GM21367 (cell line): ENCODE results near the gene MTUS2.

Source experiments
- ATAC-seq: cut with Tn5 transposase; IDR thresholded peaks from one replicate; pipeline ENCODE4 v1.9.1; 2021; ENCODE audit not compliant: unreplicated experiment

Gene MTUS2

GRCh38 chr13:29515372-29515771 lies 695.2 kb downstream of the MTUS2 start:
- no peak for ATAC-seq

DNA sequence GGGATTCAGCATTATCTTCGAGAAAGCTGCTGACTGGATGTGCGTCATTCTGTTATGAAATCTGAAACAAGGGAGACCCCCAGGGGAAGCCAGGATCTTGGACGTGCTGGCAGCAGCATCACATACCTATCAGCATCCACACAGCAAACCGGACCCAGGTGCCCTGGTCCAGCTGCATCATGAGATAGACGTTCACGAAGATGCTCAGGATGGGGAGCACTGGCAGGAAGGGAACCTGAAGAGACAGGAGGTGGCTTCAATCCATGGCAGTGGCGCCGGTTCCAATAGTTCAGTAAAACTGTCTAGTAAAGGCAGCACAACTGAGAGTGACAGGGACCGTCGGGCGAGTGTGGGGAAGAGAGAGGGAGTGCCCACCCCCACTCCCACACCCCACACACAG lies 695.9 kb downstream of the MTUS2 start:
- ATAC-seq: no peak

DNA sequence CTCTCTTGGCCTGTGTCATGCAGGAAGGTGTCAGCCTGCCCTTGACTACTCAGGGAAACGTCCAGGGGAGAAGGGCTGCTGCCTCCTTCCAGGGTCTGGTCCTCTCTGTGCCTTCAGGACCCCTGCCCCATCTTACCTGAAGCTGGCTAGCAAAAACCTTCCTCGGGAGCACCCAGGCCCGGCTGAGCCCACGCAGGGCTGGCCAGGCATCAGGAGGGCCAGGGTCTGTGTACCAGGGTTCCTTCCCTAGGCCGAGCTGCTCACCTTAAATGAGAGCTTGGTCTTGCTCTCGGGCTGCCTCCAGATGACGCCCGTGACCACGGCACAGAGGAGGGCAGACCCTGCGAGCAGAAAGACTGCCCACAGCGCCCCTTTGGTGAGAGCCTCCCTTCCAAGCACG lies 696.7 kb downstream of the MTUS2 start:
- no peak for ATAC-seq

DNA sequence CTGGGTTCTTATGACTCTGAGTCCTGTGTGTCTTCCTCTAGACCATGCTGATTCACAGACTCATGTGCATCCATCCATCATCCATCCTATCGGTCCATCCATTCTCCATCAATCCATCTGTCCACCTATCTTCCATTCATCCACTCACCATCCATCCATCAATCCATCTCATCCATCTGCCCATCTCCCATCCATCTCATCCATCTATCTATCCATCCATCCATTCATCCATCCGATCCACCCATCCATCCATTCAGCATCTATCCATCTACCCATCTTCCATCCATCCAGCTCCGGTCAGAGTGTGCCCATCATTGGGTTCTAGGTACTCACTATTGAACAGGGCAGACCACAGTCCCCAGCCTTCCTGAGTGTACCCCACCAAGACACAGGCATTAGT lies 699.8 kb downstream of the MTUS2 start:
- ATAC-seq: no peak

- no peak for ATAC-seq
Observed at GRCh38 chr13:29520671-29521070, 700.5 kb downstream of the MTUS2 start.

- ATAC-seq: no peak
Observed at GRCh38 chr13:29521336-29521735, 701.2 kb downstream of the MTUS2 start.

GRCh38 chr13:29522044-29522685 lies 702.0 kb downstream of the MTUS2 start:
- ATAC-seq: no peak

GRCh38 chr13:29523199-29523961 lies 703.2 kb downstream of the MTUS2 start:
- ATAC-seq: no peak

DNA sequence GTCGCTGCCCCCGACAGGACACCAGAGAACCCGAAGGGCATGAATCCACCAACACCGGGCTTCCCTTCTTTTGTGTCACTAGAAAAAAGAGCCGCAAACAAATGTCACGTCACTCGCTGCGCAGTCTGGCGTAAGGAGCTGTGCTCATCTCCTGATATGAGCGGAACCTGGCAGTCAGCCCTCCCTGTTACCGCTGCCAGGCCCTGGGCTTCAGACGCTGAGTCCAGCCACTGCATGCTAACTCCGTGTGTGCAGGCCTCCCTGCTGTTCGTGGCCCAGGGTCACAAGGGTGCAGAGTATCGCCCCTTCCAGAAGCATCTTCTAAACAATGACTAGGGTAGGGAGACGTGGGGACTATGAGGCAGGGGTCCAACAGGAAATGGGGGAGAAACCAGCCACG lies 704.0 kb downstream of the MTUS2 start:
- ATAC-seq: no peak

DNA sequence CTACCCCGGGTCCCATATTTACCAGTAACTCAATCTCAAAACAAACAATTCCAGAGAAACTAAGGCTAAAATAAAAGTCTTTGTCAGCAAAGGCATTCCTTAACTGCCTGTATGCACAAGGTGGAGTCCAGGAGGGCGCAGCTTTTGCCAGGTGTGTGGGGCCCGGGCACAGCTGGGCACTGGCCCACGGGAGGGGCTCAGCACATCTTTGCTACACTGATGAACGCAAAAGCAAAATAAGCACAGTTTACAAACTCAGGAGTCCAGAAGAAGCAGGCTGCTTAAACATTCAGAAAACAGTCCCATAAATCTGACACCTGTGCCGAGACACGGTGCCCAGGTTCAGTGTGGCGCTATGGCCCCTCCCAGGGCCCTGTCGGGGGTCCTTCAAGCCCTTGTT lies 704.5 kb downstream of the MTUS2 start:
- ATAC-seq: no peak

GRCh38 chr13:29525757-29526156 lies 705.6 kb downstream of the MTUS2 start:
- ATAC-seq: no peak

GRCh38 chr13:29526741-29527140 lies 706.6 kb downstream of the MTUS2 start:
- no peak for ATAC-seq

DNA sequence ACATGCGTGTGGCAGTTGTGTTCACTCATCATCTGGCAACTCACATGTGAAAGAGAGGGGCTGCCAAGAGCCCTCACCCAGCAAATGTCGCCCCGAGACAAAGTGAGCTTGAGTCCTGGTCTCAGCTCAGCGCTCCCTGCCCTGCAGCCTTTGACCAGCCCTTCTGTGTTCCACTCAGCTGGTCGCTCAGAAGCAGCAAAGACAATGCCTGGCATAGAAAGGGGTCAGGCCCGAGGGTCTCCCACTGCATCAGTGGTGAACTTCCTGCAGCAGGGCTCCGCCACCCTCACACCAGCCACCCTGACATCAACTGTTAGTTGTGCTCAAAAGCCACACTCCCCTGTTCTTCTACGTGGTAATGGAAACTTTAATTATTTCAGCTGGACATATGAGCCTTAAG lies 707.4 kb downstream of the MTUS2 start:
- ATAC-seq: no peak

GRCh38 chr13:29527916-29528315 lies 707.8 kb downstream of the MTUS2 start:
- ATAC-seq: no peak

- no peak for ATAC-seq
Observed at GRCh38 chr13:29529754-29530153, 709.6 kb downstream of the MTUS2 start.

GRCh38 chr13:29530901-29531300 lies 710.8 kb downstream of the MTUS2 start:
- no peak for ATAC-seq

GRCh38 chr13:29532116-29532515 lies 712.0 kb downstream of the MTUS2 start:
- ATAC-seq: no peak

DNA sequence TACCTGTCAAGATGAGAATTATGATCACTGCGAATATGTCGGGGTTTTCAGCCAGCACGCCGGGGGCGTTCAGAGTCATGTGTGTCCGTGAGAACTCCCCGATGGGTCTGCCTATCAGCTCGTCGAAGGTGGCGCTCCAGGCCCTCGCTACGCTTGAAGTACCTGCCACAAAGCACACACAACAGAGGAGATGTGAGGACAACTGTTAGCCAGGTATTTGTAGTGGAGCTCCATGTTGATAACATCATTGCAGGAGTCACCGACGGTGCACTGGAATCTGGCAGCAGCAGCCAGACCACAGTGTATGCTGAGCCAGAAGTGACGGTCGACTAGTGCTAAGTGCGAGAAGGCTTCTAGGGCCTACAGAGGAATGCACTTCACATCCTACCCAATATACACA lies 712.7 kb downstream of the MTUS2 start:
- no peak for ATAC-seq

- ATAC-seq: no peak
Observed at GRCh38 chr13:29534083-29534482, 713.9 kb downstream of the MTUS2 start.

GRCh38 chr13:29535663-29536655 lies 715.8 kb downstream of the MTUS2 start:
- ATAC-seq: no peak

GRCh38 chr13:29536853-29537252 lies 716.7 kb downstream of the MTUS2 start:
- no peak for ATAC-seq
